T-helper 1 cell treated with Interleukin-12 subunit alpha and Interleukin-12 subunit beta and Interleukin-4 antibody, amounts not matched to agents 30 μg/mL and 1 μg/mL, for 36 hours (primary cell): Measurements from ENCODE around the gene WNT1.

ENCODE experiments used
- H3K27ac Mint-ChIP-seq: one replicate; pipeline ENCODE4 v1.8.0; 2021; ENCODE audit warnings: mild to moderate bottlenecking, mixed read lengths
- H3K27me3 Mint-ChIP-seq: one replicate; pipeline ENCODE4 v1.8.0; 2021; ENCODE audit warnings: low read depth, mixed read lengths
- H3K36me3 Mint-ChIP-seq: one replicate; pipeline ENCODE4 v1.8.0; 2021; ENCODE audit warnings: low read depth, mixed read lengths
- H3K4me1 Mint-ChIP-seq: one replicate; pipeline ENCODE4 v1.8.0; 2021; ENCODE audit warnings: low read depth, mixed read lengths
- H3K4me3 Mint-ChIP-seq: one replicate; pipeline ENCODE4 v1.8.0; 2021; ENCODE audit warnings: mild to moderate bottlenecking, moderate library complexity, mixed read lengths
- H3K9me3 Mint-ChIP-seq: one replicate; pipeline ENCODE4 v1.8.0; 2021; ENCODE audit warnings: mixed read lengths

The WNT1 gene

DNA sequence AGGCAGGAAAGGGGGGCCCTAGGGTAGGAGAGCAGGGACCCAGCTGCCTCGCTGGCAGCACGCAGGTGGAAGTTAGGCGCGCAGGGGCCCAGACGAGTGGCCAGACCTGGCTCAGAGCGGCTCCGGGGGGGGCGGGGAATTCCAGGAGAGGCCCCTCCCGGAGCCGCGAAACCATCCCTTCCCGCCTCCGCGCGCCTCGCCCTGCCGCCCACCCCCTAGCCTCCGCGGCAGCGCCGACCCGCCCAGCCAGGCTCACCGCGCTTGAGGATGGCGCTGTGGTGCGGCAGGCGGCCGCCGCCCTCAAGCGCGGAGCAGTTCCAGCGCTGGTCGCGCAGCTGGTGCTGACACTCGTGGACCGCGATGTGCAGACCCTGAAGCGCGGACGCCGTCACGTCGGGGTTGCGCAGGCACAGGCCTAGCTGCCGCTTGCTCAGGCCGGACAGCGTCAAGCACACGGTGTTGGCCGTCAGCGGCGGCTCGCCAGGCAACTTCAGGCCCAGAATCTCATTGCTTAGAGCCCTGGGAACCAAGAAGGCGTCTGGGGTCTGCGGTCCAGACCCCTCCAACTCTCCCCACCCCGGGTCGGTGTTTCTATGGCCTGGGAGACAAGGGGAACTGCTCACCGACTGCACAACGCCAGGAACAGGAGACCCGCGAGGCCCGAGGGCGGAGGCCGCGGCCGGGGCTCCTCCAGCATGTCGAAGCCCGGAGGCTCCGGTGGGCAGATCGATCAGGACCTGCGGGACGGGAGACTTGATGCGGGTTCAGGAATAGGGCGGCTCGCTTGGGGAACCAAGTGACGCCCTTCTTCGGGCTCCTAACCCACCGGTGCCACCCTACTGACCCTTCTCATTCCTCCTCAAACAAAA, 8.1 kb upstream of the WNT1 start:
- Mint-ChIP-seq H3K9me3 (no peaks in the 10 kb centered on the region), H3K27ac (no peak overlapping the region), H3K27me3 (peaks cover 86% of the 10 kb centered on the region), H3K36me3 (peaks cover 4% of the 10 kb centered on the region), H3K4me3 (peak overlapping the region; percentile 36), H3K4me1 (peaks cover 23% of the 10 kb centered on the region)

GRCh38 chr12:48970702-48971334, 7.3 kb upstream of the WNT1 start:
- Mint-ChIP-seq H3K4me3 (peak overlapping the region; percentile 55), H3K27me3 (peaks cover 88% of the 10 kb centered on the region), H3K27ac (peak overlapping the region; percentile 57), H3K9me3 (no peaks in the 10 kb centered on the region), H3K4me1 (peaks cover 23% of the 10 kb centered on the region), H3K36me3 (peaks cover 4% of the 10 kb centered on the region)

DNA sequence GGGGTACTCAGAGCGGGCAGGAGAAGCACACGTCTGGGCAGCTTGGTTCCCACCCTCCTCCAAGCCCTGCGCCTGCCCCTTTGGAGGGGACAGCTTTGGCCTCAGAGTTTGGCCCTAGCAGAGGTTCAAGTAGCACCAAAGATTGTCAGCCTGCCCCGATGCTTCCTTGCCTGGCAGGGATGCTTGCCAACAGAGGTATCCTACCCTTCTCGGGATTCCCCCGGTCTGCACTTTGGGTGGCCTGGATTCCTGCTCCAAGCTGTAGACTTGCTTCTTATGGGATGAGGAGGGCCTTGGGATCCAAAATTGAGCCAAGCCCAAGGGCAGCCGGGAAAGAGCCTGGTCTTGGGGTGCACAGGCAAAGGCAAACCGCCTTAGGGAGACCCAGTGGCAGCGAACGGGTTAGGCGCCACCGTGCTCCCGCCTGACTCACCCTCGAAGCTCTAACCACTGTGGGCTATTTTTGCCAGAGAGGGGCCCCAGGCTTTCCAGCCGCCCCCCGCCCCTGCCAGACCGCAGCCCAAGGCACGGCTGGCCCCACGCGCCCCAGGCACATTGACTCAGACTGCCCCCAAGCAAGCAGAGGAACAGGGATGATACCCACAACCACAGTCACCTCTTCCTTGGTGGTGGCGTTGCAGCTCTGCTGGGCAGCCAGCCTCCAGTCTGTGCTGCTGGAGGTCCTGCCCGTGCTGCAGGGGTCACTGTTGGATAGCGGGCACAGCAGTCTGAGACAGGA, 5.7 kb upstream of the WNT1 start:
- no peak overlapping the region for H3K4me3 Mint-ChIP-seq
- H3K27me3 Mint-ChIP-seq, result peaks cover 96% of the 10 kb centered on the region
- peaks cover 26% of the 10 kb centered on the region for H3K4me1 Mint-ChIP-seq
- no peak overlapping the region for H3K27ac Mint-ChIP-seq
- no peaks in the 10 kb centered on the region for H3K9me3 Mint-ChIP-seq
- peaks cover 4% of the 10 kb centered on the region for H3K36me3 Mint-ChIP-seq

DNA sequence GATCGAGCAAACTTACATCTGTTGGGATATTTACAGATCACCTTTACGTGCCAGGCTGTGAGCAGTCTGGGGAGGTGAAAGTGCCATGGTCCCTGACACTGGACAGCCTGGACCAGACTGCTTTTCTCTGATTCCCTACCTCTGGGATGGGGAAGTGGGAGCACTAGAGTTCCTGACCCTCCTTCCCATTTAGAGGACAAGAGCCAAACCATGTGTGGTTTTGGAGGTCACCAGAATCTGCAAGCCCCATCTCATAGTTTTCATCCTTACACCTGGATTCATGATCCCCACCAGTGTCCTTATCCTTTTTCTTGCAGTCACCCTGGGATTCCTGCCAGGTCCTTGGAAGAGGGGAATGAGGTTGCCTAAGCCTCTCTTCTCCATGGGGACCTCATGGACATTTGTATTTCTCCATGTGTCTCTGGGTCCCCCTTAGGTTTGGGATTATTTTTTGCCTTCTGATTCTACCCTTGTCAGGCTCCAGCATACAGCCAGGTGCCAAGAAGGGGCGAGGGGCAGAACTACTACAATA, 5.1 kb upstream of the WNT1 start:
- Mint-ChIP-seq H3K36me3 (peaks cover 4% of the 10 kb centered on the region), H3K9me3 (no peaks in the 10 kb centered on the region), H3K27me3 (peaks cover 97% of the 10 kb centered on the region), H3K4me1 (peaks cover 32% of the 10 kb centered on the region), H3K27ac (no peak overlapping the region), H3K4me3 (no peak overlapping the region)

DNA sequence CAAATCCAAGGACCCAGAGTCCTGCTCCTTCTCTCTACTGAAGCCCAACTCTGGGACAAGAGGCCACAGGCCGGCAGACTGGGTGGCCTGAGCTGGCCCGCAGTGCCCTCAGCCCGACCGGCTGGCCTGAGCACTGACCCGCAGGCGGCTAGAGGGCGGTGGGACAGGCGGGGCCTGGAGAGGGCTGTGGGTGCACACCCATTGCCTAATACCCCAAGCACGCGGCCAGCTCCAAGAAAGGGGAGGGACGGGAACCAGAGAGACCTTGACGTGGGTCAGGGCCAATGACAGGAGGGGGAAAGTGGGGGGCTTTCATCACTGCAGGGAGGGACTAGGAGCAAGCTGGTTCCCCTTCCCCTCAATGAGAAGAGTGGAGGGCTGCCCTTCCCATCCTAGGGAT, 4.6 kb upstream of the WNT1 start:
- Mint-ChIP-seq H3K9me3 (no peaks in the 10 kb centered on the region), H3K36me3 (peaks cover 4% of the 10 kb centered on the region), H3K27me3 (peaks cover 94% of the 10 kb centered on the region), H3K4me1 (peaks cover 32% of the 10 kb centered on the region), H3K4me3 (no peak overlapping the region), H3K27ac (no peak overlapping the region)

DNA sequence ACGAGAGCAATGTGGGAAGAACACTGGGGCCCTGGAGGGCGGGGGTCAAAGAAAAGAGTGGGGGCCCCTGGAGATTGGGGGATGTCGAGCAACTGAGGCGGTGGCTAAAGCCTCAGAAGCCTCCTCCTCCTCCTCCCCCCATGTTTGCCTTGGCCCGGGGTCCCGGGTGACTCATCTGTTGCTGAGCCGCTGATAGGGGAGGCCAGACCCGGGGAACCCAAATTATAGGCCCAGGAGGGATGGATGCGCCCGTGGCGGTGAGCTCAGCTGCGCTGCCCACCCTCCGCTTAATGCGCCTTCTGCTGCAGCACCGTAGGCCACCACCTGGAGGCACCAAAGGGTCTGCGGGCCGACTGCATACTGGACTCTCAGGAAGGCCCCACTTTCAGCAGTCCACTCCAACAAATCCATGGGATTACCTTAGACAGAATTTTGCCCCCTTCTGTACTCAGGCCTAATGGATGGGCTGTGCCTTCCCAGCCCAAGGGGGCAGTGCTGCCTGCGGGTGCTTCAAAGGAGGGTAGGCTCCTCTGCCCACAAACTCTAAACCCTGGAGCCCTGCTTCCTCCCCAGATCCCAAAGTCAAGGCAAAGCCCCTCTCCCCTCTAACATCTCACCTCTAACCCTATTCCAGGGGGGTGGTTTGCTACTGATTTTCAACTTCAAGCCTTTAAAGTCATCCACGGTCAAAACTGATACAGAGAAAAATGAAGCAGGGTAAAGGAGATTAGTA, 4.0 kb upstream of the WNT1 start:
- peaks cover 4% of the 10 kb centered on the region for H3K36me3 Mint-ChIP-seq
- no peaks in the 10 kb centered on the region for H3K9me3 Mint-ChIP-seq
- H3K4me1 Mint-ChIP-seq, result peaks cover 36% of the 10 kb centered on the region
- H3K27ac Mint-ChIP-seq, result no peak overlapping the region
- peaks cover 94% of the 10 kb centered on the region for H3K27me3 Mint-ChIP-seq
- H3K4me3 Mint-ChIP-seq, result no peak overlapping the region

- Mint-ChIP-seq H3K27ac (peak overlapping the region; percentile 46), H3K4me3 (peak overlapping the region; percentile 45), H3K4me1 (peaks cover 44% of the 10 kb centered on the region), H3K36me3 (no peaks in the 10 kb centered on the region), H3K9me3 (no peaks in the 10 kb centered on the region), H3K27me3 (peaks cover 96% of the 10 kb centered on the region)
These were observed 536 bp upstream of the WNT1 start for GRCh38 chr12:48977290-48978281.

- Mint-ChIP-seq H3K36me3 (no peaks in the 10 kb centered on the region), H3K27me3 (peaks cover 96% of the 10 kb centered on the region), H3K27ac (peak overlapping the region; percentile 39), H3K4me1 (peaks cover 44% of the 10 kb centered on the region), H3K9me3 (no peaks in the 10 kb centered on the region), H3K4me3 (peak overlapping the region; percentile 84)
These were observed 849 bp downstream of the WNT1 start for GRCh38 chr12:48978741-48979601.

GRCh38 chr12:48979602-48980388, 1.7 kb downstream of the WNT1 start:
- Mint-ChIP-seq H3K4me3 (peak overlapping the region; percentile 84), H3K36me3 (no peaks in the 10 kb centered on the region), H3K27ac (peak overlapping the region; percentile 42), H3K27me3 (peaks cover 96% of the 10 kb centered on the region), H3K9me3 (no peaks in the 10 kb centered on the region), H3K4me1 (peaks cover 44% of the 10 kb centered on the region)

GRCh38 chr12:48980389-48980952, 2.3 kb downstream of the WNT1 start:
- Mint-ChIP-seq H3K27ac (peak overlapping the region; percentile 70), H3K4me1 (peaks cover 44% of the 10 kb centered on the region), H3K27me3 (peaks cover 96% of the 10 kb centered on the region), H3K9me3 (no peaks in the 10 kb centered on the region), H3K4me3 (peak overlapping the region; percentile 84), H3K36me3 (no peaks in the 10 kb centered on the region)

DNA sequence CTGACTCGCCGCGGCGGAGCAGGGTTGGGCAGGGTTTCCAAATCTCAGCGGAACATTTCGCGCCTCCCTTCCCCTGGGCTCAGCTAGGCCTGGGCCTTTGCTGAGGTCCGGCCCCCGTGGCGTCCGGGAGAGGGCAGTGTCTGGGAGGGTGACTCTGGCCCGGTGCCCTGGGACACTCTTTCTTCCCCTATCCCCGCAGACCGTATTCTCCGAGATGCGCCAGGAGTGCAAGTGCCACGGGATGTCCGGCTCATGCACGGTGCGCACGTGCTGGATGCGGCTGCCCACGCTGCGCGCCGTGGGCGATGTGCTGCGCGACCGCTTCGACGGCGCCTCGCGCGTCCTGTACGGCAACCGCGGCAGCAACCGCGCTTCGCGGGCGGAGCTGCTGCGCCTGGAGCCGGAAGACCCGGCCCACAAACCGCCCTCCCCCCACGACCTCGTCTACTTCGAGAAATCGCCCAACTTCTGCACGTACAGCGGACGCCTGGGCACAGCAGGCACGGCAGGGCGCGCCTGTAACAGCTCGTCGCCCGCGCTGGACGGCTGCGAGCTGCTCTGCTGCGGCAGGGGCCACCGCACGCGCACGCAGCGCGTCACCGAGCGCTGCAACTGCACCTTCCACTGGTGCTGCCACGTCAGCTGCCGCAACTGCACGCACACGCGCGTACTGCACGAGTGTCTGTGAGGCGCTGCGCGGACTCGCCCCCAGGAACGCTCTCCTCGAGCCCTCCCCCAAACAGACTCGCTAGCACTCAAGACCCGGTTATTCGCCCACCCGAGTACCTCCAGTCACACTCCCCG, 3.0 kb downstream of the WNT1 start:
- Mint-ChIP-seq H3K4me1 (peaks cover 44% of the 10 kb centered on the region), H3K27me3 (peaks cover 96% of the 10 kb centered on the region), H3K9me3 (no peaks in the 10 kb centered on the region), H3K27ac (peak overlapping the region; percentile 70), H3K4me3 (peak overlapping the region; percentile 84), H3K36me3 (no peaks in the 10 kb centered on the region)
